CD4-positive, alpha-beta T cell (primary cell): ENCODE measurements around the gene ATP8A2. TPM values are rescaled to one million over a fixed set of nuclear protein-coding genes. Genes with fewer than 3 reads are reported as not detected.

Source experiments
- ATAC-seq: fragments of 200-7000 bp; cut with Tn5 transposase; one replicate; pipeline ENCODE4 v1.10.0; 2022; ENCODE audit warnings: mild to moderate bottlenecking; ENCODE audit not compliant: poor library complexity
- CTCF ChIA-PET: fragments of 350-600 bp; sonication (Branson Sonifier 250); formaldehyde crosslinking; loops from one replicate; lab custom pipeline; 2021; ENCODE audit warnings: antibody characterized with exemption, inconsistent platforms; lab: Charles Lee
- POLR2A ChIA-PET: fragments of 350-600 bp; sonication (Branson Sonifier 250); formaldehyde crosslinking; loops from one replicate; lab custom pipeline; 2021; ENCODE audit warnings: antibody characterized with exemption, inconsistent platforms; lab: Charles Lee
- DNase-seq, 14 experiments: peaks; one replicate each; pipeline ENCODE4 v3.0.0-alpha.2; 2013 to 2020; ENCODE audit warnings: mixed read lengths in 2 of 14
- H3K27ac ChIP-seq, 2 donors: one replicate each; pipeline versions ENCODE4 v1.5.1 to v1.7.0; 2013; ENCODE audit warnings: low read length in 2 of 2, low read depth in 1 of 2, mild to moderate bottlenecking in 1 of 2
- H3K27me3 ChIP-seq, 2 experiments: 1 replicate in 1 of 2; 2 replicates in 1 of 2; pipeline versions ENCODE4 v1.6.1 to v1.7.0; 2013; ENCODE audit warnings: low read length in 2 of 2, control low read depth in 1 of 2, mild to moderate bottlenecking in 1 of 2, moderate library complexity in 1 of 2; ENCODE audit not compliant: insufficient read depth in 2 of 2, control insufficient read depth in 1 of 2
- H3K36me3 ChIP-seq: one replicate; pipeline ENCODE4 v1.6.1; 2013; ENCODE audit warnings: low read length, control low read depth; ENCODE audit not compliant: insufficient read depth
- H3K4me1 ChIP-seq: one replicate; pipeline ENCODE4 v1.6.1; 2013; ENCODE audit warnings: low read length, control low read depth; ENCODE audit not compliant: insufficient read depth
- H3K4me3 ChIP-seq: one replicate; pipeline ENCODE4 v1.5.1; 2013; ENCODE audit warnings: mild to moderate bottlenecking, low read length, moderate library complexity
- H3K9me3 ChIP-seq, 2 experiments: 1 replicate in 1 of 2; 2 replicates in 1 of 2; pipeline versions ENCODE4 v1.6.1 to v1.7.0; 2013; ENCODE audit warnings: low read length in 2 of 2, mild to moderate bottlenecking in 2 of 2, control low read depth in 1 of 2, moderate library complexity in 1 of 2; ENCODE audit not compliant: control insufficient read depth in 1 of 2, insufficient read depth in 1 of 2
- H3K27ac Mint-ChIP-seq: one replicate; pipeline ENCODE4 v1.8.0; 2020; ENCODE audit warnings: mixed read lengths
- H3K27me3 Mint-ChIP-seq: one replicate; pipeline ENCODE4 v1.8.0; 2021; ENCODE audit warnings: mixed read lengths
- H3K36me3 Mint-ChIP-seq: one replicate; pipeline ENCODE4 v1.8.0; 2021; ENCODE audit warnings: low read depth, mixed read lengths
- H3K4me1 Mint-ChIP-seq: one replicate; pipeline ENCODE4 v1.8.0; 2021; ENCODE audit warnings: low read depth, mixed read lengths
- H3K4me3 Mint-ChIP-seq: one replicate; pipeline ENCODE4 v1.8.0; 2020; ENCODE audit warnings: mild to moderate bottlenecking, mixed read lengths
- H3K9me3 Mint-ChIP-seq: one replicate; pipeline ENCODE4 v1.8.0; 2020; ENCODE audit warnings: mixed read lengths
- intact Hi-C, 2 experiments: fragments of 100-400 bp; cut with DNase I in 1 of 2; cut with micrococcal nuclease in 1 of 2; formaldehyde crosslinking; loops; one replicate each; pipeline versions ENCODE4 v1.15.1 to v1.9.0; 2023 to 2025; cut with DNase I, micrococcal nuclease
- total RNA-seq, 174 experiments: library from RNA in 2 of 174; stranded (reverse) in 2 of 174; gene quantifications; one replicate each; pipeline ENCODE4 v1.2.3 and lab custom pipeline; 2021 to 2026
- TF ChIP-seq, protein P1 (sequence below): fragments of 200-600 bp; IDR thresholded peaks from one replicate; pipeline ENCODE4 v1.8.0; 2022; ENCODE audit warnings: antibody characterized with exemption, mild to moderate bottlenecking

Gene ATP8A2
- total RNA-seq, 2 experiments from 2014 or later = 0.22 to 0.36 TPM

DNA sequence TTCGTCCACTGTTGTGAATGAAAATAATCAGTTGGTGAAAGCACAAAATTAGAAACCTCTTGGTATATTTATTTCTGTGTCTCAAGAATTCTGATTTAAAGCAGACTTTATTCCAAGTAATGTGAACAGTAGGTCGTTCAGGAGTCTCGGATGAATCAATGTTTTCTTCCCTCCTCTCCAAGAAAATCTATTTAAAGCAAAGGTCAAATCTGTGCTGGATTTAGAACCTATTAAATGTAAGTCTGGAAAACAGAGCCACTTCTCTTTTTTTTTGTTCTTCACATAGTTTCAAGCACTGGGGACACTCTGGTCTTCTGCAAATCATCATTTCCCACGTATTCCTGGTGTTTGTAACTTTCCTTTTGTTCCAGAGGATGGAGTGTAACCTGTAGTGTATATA lies 312.7 kb downstream of the ATP8A2 start:
- H3K4me1 Mint-ChIP-seq = no peaks in the 10 kb centered on the region
- H3K27ac ChIP-seq = no peak overlapping the region
- DNase-seq (no peak), ATAC-seq (no peak)
- H3K4me3 Mint-ChIP-seq = no peak overlapping the region
- H3K27ac Mint-ChIP-seq = no peak overlapping the region
- no peaks in the 10 kb centered on the region for H3K9me3 ChIP-seq
- no peaks in the 10 kb centered on the region for H3K4me1 ChIP-seq
- H3K9me3 Mint-ChIP-seq = no peaks in the 10 kb centered on the region
- CTCF ChIA-PET = no interaction called here
- TF ChIP-seq, protein P1, sequence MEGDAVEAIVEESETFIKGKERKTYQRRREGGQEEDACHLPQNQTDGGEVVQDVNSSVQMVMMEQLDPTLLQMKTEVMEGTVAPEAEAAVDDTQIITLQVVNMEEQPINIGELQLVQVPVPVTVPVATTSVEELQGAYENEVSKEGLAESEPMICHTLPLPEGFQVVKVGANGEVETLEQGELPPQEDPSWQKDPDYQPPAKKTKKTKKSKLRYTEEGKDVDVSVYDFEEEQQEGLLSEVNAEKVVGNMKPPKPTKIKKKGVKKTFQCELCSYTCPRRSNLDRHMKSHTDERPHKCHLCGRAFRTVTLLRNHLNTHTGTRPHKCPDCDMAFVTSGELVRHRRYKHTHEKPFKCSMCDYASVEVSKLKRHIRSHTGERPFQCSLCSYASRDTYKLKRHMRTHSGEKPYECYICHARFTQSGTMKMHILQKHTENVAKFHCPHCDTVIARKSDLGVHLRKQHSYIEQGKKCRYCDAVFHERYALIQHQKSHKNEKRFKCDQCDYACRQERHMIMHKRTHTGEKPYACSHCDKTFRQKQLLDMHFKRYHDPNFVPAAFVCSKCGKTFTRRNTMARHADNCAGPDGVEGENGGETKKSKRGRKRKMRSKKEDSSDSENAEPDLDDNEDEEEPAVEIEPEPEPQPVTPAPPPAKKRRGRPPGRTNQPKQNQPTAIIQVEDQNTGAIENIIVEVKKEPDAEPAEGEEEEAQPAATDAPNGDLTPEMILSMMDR = no peak
- H3K27me3 Mint-ChIP-seq = peaks cover 4% of the 10 kb centered on the region
- H3K27me3 ChIP-seq = no peaks in the 10 kb centered on the region
- intact Hi-C loops = no loop called here
- H3K4me3 ChIP-seq = no peak overlapping the region
- POLR2A ChIA-PET = no interaction called here
- H3K36me3 Mint-ChIP-seq = no peaks in the 10 kb centered on the region
- no peaks in the 10 kb centered on the region for H3K36me3 ChIP-seq

DNA sequence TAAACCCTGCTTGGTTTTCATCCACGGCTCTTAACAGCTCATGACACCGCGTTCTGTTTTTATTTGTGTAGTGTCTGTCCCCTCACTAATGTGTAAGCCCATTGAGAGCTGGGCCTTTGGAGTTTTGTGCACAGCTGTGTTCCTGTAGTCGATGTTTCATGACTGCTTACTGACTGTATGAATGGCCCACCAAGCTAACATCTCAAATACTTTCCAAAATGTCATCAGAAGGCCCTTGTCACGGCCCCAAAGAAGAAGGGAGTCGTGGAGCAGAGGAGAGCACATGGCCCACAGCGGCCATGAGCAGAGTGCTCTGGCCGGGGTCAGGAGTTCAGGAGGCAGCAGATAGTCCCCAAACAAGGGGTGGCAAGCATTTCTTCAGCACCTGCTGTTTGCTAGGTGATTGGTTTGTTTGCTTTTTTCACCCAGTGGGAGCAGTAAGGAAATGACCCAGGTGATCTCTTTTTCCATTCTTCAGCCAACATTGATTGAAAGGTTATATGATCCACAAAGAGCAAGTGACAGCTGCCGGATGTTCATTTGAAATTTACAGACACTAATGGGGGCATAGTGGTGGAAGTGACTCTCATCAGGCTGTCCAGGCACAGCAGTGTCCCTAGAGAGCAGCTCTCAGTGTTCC lies 315.2 kb downstream of the ATP8A2 start:
- H3K27me3 ChIP-seq = no peaks in the 10 kb centered on the region
- no peaks in the 10 kb centered on the region for H3K36me3 Mint-ChIP-seq
- CTCF ChIA-PET = no interaction called here
- no peak overlapping the region for H3K27ac ChIP-seq
- POLR2A ChIA-PET = no interaction called here
- DNase-seq (no peak), ATAC-seq (no peak)
- intact Hi-C loops = no loop called here
- no peaks in the 10 kb centered on the region for H3K4me1 Mint-ChIP-seq
- no peaks in the 10 kb centered on the region for H3K4me1 ChIP-seq
- no peak overlapping the region for H3K4me3 Mint-ChIP-seq
- no peak overlapping the region for H3K27ac Mint-ChIP-seq
- peaks cover 4% of the 10 kb centered on the region for H3K27me3 Mint-ChIP-seq
- TF ChIP-seq, protein P1 = no peak
- no peaks in the 10 kb centered on the region for H3K9me3 Mint-ChIP-seq
- H3K36me3 ChIP-seq = no peaks in the 10 kb centered on the region
- no peaks in the 10 kb centered on the region for H3K9me3 ChIP-seq
- no peak overlapping the region for H3K4me3 ChIP-seq

DNA sequence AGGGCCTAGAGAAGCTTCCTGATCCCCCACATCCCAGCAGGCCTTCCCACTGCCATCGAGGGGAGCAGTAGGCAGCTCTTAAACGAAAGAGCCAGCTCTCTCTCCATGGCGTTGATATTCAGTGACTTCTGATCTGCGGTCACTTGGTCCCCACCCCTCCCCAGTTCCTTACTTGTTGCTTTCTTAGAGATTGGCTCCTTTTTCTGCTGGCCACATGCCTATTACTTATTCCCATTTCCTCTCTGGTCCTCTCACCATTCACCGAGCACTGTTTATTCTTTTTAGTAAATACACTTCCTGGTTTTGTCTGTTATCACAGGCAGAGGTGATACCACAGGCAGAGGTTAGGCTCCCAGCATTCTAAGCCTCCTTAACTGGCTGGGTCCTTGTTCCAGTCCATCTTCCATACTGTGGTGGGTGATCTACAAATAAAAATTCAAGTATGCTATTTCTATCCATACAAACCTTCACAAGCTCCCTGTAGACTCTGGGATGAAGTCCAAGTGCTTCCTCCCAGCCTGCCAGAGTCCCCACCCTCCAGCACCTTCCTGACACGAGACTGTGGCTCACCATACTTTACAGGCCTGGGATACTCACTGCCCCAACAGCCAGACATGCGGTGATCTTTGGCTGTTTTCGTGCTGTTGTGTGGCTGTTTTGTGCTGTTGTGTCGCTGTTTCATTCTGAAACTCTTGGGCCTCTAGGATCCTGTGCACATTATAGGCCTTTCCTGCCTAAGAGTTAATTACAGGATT lies 315.9 kb downstream of the ATP8A2 start:
- Mint-ChIP-seq H3K9me3 (no peaks in the 10 kb centered on the region), H3K4me1 (no peaks in the 10 kb centered on the region), H3K4me3 (no peak overlapping the region), H3K36me3 (no peaks in the 10 kb centered on the region), H3K27ac (no peak overlapping the region), H3K27me3 (peaks cover 4% of the 10 kb centered on the region)
- Histone ChIP-seq H3K4me1 (no peaks in the 10 kb centered on the region), H3K36me3 (no peaks in the 10 kb centered on the region), H3K27ac (no peak overlapping the region), H3K4me3 (no peak overlapping the region), H3K27me3 (no peaks in the 10 kb centered on the region), H3K9me3 (no peaks in the 10 kb centered on the region)
- intact Hi-C loops = no loop called here
- DNase-seq = no peak
- TF ChIP-seq, protein P1 = no peak
- ChIA-PET CTCF (no interaction called here), POLR2A (no interaction called here)
- ATAC-seq = no peak
